HG03066 (cell line): Measurements from ENCODE around the gene DCBLD1.
"Not testable (repeated sequence)": the region's sequence is repeated elsewhere in the genome, so short reads cannot be mapped to it uniquely, and the experiment has no call there.

Source experiments
- ATAC-seq: cut with Tn5 transposase; IDR thresholded peaks from one replicate; pipeline ENCODE4 v1.9.1; 2021; ENCODE audit warnings: low read depth; ENCODE audit not compliant: unreplicated experiment

Gene DCBLD1

DNA sequence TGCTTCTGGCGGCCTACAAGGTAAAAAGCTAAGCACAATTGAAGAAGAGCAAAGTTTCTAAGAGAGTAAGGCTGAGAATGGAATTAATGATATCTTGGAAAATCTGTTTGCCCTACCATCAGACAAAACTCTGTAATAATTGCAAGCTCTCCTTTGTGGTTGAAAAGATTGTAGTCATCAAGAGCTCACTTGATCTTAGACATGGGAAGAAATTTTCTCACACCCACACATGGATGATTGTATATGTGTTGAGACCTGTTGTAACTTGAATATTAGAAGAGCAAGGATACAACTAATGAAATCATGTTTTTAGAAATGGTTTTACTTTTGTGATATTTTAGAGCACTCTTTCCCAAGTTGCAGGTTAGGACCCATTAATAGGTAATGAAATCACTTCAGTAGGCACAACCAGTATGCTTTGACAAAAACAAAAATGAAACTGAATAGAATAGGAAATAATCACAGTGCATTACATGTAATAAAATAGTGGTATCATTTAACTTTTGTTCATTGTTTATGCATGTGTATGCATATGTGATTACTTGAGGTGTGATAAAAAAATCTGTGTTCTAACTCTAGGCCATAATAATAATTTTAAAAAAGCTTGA lies 14.0 kb downstream of the DCBLD1 start:
- no peak for ATAC-seq

DNA sequence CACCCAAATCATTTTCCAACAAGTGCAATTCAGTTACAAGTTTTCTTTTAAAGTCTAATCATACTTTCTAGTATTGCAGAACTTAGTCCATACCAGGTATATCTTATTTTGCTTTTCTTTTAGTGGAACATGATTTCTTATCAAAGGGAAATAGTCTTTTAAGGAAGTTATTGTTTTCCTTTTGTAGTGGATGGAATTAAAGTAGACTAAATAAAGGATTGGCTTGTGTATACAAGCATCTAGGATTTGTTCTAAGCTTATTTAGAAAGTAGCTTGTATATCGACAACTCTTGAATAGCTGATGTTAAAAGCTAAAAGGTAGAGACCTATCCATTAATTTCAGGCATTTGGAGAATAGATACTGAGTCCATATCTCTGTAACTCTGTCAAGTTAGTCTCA lies 14.8 kb downstream of the DCBLD1 start:
- ATAC-seq = no peak

DNA sequence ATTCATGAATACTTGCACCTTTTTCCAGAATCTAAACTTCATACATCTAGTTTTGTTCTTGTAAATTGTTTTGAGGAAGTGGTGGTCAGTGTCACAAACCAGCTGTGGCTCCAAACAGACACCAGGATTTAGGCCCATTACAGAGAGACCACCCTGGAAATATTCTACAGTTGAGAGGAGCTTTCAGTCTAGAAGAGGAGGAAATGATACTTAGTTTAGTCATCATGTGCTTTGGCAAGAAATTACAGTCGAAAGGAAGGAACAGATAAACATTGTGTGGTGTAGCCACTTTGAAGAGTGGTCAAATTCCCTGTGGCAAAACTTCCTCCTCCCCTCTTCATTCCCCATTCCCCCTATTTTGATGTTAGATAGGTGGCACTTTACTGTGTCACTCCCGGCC lies 15.7 kb downstream of the DCBLD1 start:
- ATAC-seq = no peak

DNA sequence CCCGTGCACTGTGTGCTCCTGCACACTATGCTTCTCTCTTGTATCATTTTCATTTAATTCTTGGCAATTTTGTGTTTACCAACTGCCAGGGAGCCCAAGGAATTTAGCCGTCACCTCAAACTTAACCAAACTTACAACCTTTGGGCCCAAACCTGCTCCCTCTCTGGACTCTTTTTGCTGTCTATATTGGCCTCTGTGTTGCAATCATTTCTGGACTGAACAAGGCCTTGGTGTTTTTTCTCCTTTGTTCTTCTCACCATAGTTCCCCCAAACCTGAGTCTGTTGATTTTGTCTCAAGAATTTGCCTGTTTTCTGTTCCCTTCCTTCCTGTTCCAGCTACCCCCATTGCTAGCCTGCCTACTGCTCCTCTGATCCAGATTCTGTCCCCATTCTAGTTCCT lies 19.2 kb downstream of the DCBLD1 start:
- no peak for ATAC-seq

DNA sequence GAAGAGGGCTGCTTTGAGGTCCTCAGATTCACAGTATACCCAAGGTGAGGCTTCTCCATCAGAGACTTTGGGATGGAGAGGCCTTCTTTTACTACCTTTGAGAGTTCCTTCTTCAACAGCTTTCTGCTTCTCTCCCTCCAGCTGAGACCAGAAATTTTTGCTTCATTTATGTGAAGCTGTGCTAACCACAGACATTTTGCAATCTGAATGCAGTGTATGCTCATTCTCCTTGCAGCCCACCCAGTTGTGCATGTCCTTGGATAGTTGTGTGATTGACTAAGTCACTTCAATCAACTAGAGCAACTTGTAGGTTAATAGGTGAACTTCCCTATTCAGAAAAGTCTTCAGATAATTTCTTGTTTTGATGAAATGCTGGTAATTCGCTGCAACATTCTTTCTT lies 20.1 kb downstream of the DCBLD1 start:
- no peak for ATAC-seq

DNA sequence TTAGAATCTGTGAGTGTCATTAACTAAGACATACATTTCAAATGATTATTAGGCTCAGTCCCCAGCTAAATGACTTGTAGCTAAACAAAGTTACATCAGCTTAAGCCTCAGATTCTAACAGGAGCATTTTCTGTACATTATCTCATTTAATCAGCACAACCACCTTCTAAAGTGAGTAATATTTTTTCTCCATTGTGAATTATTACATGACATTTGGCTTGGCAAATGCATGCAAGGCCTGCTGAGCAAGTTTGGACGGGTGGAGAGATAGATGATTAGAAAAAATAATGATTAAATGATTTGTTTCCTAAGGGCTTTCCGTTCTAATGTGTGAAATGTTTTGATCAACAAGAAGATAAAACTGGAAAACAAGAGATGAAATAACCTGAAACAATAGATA lies 20.7 kb downstream of the DCBLD1 start:
- no peak for ATAC-seq

DNA sequence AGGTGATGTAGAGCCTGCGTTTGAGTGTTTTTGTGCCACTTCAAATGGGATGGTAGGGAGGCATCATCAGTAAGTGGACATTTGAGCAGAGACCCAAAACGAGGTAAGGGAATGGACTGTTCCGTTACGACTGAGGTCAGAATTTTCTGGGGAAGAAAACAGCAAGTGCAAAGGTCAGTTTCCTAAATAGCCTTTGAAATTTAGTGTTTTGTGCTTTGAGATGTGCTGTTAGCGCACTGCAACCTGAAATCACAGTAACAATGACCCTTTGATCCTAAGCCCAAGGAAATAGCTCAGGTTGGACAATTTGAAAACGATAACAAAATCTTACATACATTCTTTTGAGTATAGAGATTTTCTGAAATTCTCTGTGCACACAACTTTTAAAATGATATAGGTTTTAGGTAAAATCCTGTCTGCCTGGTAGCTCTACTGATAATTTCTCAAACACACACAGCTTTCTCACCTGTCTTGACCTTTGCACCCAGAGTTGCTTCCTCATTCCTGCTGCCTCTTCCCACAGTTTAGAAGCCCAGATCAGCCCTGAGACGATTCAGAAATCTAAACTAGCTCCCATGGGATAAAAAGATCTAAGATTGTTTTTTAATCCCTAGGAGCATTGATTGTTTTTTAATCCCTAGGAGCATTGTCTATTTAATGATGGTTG lies 22.1 kb downstream of the DCBLD1 start:
- ATAC-seq = no peak

DNA sequence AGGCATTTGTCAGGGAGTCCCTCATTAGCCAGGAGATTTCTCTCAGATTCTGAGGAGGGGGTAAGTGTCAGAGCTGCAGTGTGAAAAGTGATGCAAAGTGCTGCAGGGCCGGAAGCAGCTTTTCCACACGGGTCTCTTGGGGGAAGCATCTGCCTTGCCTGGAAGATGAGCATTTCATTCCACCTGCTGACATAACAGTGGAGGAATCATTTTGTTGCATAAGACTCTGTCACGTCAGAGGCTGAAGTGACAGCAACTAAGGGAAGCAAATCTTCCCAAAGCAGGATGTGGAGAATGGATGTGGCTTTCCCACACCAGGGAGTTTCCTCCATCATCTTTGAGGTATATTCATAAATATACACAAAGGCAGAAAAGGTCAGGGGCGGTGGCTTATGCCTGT lies 22.8 kb downstream of the DCBLD1 start:
- no peak for ATAC-seq

DNA sequence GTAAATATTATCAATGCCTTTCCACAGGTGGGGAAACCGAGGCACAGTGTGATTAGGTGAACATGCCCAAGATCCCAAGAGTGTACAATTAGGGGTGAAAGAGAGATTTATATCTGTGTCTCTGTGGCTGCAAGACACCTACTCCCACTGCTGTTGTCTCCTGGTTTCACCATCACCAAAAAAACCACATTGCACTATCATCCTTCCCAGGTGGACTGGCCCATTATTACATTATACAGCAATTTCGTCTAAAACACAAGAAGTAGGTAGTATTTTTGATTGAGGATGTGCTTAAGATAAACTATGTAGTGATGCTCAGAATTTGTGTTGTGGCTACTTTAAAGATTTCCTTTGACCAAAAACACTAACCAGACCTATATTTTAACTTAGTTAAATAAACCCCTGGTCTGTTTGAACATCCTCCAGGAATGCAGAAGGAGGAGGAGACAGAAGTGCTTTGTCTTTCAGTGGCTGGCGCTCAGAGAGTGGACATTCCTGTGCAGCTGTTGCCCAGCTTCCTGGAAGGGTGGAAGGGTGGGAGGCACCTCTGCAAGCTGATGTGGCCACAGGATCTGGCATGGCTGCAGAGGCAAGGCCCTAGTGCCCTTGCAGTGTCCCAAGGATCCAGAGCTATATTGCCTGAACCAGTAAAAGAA lies 23.8 kb downstream of the DCBLD1 start:
- no peak for ATAC-seq

DNA sequence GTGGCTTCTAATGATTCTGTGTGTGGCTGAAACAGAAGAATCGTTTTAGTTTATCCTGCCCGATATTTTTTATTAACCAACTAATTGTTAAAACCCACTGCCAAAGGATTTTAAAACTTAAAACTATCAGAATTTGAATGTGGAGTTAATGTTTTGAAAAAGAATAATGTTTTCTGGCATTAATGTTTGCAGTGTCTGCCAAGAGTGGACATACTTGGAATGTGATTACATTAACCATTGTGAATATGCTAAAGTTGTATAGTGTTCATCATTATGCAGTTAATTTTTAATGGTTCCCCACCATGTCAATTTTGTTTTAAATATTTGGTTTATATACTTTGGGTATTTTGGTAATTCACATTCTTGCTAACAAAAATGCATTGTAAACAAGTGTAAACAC lies 24.4 kb downstream of the DCBLD1 start:
- no peak for ATAC-seq

DNA sequence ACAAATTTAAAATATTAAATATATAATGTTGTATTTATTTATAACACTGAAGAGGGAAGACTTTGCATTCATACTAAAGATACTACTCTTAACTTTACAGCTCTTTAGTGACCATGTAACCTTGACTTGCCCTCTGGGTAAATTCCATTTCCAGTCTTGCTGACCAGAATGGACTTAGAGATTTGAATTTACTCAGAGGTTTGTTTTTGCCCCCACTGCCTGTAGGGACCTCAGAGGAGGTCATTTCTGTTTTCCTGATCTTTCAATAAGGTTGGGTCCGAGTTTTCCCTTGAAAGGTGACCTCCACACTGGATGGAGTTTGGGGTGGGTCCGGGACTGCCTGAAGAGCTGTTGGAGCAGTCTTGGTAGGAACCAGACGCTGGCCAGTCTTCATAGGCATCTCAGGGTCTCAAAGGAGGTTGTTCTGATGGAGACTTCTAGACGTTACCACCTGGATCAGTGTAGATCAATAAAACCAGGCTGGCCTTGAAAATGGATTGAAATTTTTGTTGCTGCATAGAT lies 26.0 kb downstream of the DCBLD1 start:
- ATAC-seq = no peak

DNA sequence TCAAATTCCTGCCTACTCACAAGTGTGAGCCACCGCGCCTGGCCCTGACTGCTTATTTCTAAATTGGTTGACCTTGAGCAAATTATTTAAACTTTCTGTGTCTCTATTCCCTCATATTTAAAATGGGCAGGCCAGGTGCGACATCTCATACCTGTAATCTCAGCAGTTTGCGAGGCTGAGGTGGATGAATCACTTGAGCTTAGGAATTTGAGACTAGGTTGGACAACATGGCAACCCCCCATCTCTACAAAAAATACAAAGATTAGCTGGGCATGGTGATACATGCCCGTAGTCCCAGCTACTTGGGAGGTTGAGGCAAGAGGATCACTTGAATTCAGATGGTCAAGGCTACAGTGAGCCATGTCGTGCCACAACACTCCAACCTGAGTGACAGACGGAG lies 26.5 kb downstream of the DCBLD1 start:
- ATAC-seq = no peak

DNA sequence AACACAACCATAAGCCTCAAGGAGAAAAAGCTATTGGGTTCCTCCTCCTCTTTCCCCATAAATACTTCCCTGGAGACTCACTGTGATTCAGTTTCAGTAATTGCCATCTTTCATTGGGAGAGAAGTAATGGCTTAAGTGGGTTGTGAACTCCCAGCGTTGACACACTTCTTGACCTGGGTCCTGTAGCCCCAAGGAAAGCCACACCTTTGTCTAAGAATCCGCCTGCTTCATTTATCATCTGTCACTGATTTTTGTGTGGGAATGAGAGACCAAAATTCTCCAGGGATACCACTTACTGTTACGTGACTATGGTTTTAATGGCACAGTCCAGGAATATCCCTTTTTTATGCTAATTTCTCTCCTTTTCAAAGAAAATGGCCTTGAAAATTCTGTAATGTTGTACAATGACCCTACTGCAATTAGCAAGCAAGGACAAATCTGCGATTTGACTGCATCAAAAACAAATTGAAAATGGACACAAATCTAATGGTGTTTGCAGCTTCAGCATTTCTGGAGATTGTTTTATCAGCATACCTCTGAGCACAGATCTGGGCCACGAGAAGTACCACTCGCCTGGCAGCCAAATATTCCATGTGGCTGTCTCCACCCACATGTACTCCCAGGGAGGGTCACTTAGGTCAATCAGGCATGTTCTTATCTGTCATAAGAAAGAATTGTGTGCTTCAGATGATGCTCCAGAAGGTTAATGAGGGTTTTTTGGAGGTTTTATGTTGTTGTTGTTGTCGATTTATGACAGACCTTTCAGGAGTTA lies 29.8 kb downstream of the DCBLD1 start:
- no peak for ATAC-seq

DNA sequence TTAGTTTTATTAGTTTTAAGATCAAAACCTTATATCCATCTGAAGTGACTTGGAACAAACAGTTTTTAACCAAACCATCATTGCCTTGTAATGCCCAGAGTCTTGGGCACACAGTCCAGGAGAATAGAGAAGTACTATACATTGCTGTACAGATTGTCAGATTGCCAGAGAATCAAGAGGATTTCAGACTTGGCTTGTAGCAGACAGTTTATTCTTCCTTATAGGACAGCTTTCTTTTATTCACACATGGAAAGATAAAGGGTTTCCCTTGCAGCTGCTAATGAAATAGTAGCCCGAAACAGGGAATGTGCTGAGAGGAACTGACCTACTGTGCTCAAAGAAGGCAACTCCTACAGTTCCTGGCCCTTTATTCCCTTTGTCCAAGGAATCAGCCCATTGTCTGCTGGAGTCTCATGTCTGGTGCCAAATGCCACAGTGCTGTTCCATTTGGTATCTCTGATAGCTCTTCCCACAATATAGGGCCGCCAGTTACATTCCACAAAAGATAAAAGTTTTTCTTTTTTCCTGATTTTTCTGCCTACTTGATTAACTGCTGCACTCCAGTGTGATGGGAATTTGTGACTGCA lies 30.6 kb downstream of the DCBLD1 start:
- no peak for ATAC-seq

DNA sequence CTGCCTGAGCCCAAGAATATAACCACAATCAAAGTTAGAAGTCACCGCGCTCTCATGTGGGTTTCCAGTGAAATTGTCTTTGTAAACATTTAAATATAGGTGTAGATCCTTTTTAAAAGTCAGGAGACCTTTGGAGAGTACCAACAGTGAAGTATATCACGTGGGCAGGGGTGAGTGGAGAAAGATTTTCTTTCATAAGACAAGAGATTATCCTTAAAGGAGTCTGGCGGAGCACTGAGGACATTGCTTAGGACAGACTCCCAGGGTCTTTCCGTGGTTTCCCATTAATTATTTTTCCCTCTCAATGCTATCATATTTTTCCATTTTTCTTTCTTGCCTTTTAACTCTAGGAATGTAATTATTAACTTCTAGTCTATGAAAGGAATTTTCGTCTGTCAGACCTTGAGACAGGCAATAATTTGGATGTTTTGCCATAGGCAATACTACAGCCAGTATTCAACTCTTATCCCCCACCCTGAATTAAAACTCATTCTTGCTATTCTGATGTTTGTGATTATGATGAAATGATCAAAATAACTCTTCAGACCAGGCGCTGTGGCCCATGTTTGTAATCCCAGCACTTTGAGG lies 31.4 kb downstream of the DCBLD1 start:
- no peak for ATAC-seq

DNA sequence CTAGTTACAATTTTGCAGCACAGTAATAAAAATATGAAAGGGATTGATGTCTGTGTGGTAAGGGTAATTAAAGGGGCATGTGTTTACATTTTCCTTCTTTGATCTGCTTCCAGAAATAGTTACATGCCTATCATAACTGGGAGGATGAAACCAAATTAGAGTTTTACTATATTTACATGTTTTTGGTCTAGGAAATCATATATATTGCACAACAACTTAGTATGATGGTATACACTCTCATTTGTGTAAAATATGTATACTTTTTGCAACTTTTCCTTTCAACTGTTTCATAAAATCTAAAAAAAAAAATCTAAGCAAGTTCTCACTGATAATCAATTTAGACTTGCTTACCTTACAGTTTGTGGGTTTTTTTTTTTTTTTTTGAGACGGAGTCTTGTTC lies 32.2 kb downstream of the DCBLD1 start:
- no peak for ATAC-seq

DNA sequence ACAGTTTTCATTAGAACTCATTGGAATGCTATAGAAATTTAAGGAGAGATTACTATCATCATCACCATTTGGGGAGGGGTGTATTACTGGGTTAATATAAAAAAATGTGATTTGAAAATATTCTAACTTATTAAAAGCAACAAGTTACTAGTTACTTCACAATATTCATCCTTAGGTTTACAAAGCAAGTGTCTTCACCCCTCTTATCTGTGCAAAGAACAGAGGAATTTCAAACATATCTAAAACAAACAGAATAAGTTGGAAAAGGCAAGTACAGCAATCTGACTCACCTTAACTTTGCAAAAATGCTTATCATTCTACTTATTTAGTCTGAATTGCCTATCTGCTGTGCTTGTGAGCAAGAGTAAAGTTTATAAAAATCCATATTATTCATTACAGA lies 32.9 kb downstream of the DCBLD1 start:
- ATAC-seq = no peak

DNA sequence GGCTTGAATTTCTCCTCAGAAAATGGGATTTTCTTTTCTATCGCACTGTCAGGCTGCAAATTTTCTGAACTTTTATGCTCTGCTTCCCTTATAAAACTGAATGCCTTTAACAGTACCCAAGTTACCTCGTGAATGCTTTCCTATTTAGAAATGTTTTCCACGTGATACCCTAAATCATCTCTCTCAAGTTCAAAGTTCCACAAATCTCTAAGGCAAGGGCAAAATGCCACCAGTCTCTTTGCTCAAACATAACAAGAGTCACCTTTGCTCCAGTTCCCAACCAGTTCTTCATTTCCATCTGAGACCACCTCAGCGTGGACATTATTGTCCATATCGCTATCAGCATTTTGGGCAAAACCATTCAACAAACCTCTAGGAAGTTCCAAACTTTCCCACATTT lies 35.5 kb downstream of the DCBLD1 start:
- not testable (repeated sequence) for ATAC-seq

DNA sequence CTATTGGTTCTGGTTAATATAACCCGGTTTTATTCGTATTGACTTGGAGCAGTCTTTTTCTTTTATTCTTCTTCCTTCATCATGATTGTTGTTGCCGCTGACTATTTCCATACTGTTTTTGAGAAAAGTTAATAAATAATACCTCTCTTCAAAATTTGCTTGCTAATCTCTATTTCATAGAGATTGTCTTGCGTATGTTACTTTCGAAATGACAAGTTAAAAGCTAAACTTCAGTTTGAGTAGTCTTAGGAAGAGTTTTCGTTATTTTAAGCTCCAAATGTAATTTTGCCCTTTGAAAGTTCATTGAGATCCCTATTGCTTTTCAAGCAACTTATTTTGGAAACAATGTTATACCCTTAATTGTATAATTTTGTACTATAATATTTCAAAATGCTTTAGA lies 36.4 kb downstream of the DCBLD1 start:
- ATAC-seq = no peak

DNA sequence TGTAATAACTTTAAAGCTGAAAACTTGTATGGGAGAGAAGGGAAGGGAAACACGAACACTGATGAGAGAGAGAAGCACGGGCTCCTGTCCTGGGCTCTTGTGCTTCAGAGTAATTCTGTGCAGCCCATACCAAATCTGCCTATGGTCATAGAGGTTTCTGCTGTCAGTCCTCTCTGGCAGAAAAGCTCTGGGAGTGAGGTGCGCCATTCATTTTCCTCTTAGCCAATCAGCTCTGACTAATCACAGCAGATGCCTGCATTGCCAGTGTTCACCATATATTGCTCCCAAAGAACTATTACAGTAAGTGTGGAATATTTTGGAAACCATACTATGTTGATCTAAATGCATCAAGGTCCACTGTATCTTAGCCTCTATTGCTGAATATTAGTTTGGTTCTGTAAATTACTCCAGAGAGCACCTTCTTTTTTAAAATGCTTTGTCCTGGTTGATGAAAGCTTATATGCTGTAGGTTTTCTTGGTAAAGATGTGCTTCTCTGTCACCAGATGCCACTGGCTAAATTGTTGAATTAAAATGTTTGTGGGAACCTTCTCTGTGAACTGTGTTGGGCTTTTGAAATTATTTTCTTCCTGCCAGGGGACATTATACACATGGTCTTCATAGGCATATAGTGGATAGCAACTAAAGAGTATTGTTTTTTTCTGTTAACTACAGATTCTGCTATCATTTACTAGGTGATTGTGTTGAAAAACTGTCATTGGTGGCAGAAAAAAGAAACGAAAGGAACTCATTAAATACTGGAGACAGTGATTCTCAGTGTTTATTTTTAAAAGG lies 38.3 kb downstream of the DCBLD1 start:
- no peak for ATAC-seq
